PFSK-1 (cell line): ENCODE data around the gene N4BP3.

ENCODE experiments used
- POLR2AphosphoS5 ChIP-seq: IDR thresholded peaks from 2 replicates; pipeline ENCODE4 v1.6.1; 2012; ENCODE audit warnings: low read depth, mild to moderate bottlenecking, control low read depth, low read length, moderate library complexity
- TAF1 ChIP-seq: IDR thresholded peaks from 2 replicates; pipeline ENCODE4 v1.6.1; 2012; ENCODE audit warnings: low read length, control low read depth, borderline replicate concordance; ENCODE audit not compliant: insufficient read depth
- TF ChIP-seq, protein P1 (sequence below), 2 experiments: IDR thresholded peaks; 2 replicates each; pipeline versions ENCODE4 v1.6.1 to v1.8.0; 2011 to 2012; ENCODE audit warnings: low read depth in 2 of 2, low read length in 2 of 2, control low read depth in 1 of 2, inconsistent platforms in 1 of 2, mild to moderate bottlenecking in 1 of 2, moderate library complexity in 1 of 2; ENCODE audit not compliant: insufficient read depth in 1 of 2

DNA sequence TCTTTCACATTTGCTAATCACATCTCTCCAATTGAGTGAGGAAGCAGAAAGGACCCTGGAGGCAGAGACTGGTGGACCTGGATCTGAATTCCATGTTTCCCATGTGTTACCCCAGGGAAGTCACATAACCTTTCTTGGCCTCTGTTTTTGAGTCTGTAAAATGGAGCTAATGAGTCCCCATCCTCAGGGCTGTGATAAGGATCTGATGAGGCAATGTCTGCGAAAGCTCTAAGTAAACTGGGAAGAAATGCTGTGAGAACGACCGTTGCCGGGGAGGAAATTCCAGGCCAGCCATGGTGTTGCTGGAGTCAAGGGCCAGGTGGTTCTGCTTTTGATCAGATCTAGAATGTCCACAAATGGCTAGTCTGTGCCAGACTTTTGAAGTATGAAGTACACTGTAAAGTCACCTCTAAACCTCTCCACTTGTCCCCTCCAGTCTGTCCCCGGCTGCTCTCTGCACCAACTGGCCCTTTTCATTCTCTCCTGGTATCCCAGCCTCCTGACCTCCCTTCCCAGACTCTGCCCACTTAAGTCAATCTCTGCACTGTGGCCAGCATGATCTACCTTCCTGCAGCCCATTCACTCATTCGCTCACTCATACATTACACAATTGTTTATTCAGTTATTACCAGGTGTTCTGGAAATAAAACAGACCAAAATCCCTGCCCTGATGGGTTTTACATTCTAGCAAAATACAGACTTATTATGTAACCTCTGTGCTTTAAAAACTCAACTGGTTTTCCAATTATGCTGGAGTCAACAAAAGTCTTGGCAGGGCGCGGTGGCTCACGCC is 32.5 kb upstream of the N4BP3 start:
- TF ChIP-seq POLR2AphosphoS5 (no peak), TAF1 (no peak)
- TF ChIP-seq, protein P1, sequence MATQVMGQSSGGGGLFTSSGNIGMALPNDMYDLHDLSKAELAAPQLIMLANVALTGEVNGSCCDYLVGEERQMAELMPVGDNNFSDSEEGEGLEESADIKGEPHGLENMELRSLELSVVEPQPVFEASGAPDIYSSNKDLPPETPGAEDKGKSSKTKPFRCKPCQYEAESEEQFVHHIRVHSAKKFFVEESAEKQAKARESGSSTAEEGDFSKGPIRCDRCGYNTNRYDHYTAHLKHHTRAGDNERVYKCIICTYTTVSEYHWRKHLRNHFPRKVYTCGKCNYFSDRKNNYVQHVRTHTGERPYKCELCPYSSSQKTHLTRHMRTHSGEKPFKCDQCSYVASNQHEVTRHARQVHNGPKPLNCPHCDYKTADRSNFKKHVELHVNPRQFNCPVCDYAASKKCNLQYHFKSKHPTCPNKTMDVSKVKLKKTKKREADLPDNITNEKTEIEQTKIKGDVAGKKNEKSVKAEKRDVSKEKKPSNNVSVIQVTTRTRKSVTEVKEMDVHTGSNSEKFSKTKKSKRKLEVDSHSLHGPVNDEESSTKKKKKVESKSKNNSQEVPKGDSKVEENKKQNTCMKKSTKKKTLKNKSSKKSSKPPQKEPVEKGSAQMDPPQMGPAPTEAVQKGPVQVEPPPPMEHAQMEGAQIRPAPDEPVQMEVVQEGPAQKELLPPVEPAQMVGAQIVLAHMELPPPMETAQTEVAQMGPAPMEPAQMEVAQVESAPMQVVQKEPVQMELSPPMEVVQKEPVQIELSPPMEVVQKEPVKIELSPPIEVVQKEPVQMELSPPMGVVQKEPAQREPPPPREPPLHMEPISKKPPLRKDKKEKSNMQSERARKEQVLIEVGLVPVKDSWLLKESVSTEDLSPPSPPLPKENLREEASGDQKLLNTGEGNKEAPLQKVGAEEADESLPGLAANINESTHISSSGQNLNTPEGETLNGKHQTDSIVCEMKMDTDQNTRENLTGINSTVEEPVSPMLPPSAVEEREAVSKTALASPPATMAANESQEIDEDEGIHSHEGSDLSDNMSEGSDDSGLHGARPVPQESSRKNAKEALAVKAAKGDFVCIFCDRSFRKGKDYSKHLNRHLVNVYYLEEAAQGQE (IDR thresholded peaks at IDR 0.05; ENCODE audit: insufficient read depth in 1 of 2, low read depth in 2 of 2, low read length in 2 of 2), result no peak
